OCI-LY3 (cell line): ENCODE data around the gene CACNA2D3.

ENCODE experiments used
- H2AFZ ChIP-seq: fragments of 200-600, 300-600 bp; shearing (Covaris generic); 2 replicates; pipeline ENCODE4 v1.6.0; 2014; ENCODE audit warnings: antibody characterized with exemption, low read depth, low read length
- H3K27ac ChIP-seq: fragments of 200-600, 300-600 bp; sonication (generic); 2 replicates; pipeline ENCODE4 v1.5.1; 2014; ENCODE audit warnings: mild to moderate bottlenecking, low read length, moderate library complexity, mixed read lengths
- H3K27me3 ChIP-seq: fragments of 200-600, 300-600 bp; sonication (generic); 2 replicates; pipeline ENCODE4 v1.6.1; 2014; ENCODE audit warnings: low read depth, low read length, mixed read lengths
- H3K36me3 ChIP-seq: fragments of 200-600, 300-600 bp; sonication (generic); replicated peaks from 2 replicates; pipeline ENCODE3; 2014; ENCODE audit warnings: low read depth, low read length, mixed read lengths
- H3K4me1 ChIP-seq: fragments of 300-600, 200-600 bp; sonication (generic); 2 replicates; pipeline ENCODE4 v1.6.1; 2014; ENCODE audit warnings: low read length, mixed read lengths
- H3K4me2 ChIP-seq: fragments of 200-600, 300-600 bp; sonication (generic); 2 replicates; pipeline ENCODE4 v1.6.1; 2014; ENCODE audit warnings: low read length, mixed read lengths
- H3K4me3 ChIP-seq: fragments of 300-600, 200-600 bp; sonication (generic); 2 replicates; pipeline ENCODE4 v1.5.1; 2014; ENCODE audit warnings: antibody characterized with exemption, mild to moderate bottlenecking, low read length, moderate library complexity
- H3K79me2 ChIP-seq: fragments of 300-600, 200-600 bp; shearing (Covaris generic); 2 replicates; pipeline ENCODE4 v1.6.1; 2014; ENCODE audit warnings: mild to moderate bottlenecking, low read length, mixed read lengths
- H3K9ac ChIP-seq: fragments of 300-600, 200-600 bp; shearing (Covaris generic); 2 replicates; pipeline ENCODE4 v1.6.0; 2014; ENCODE audit warnings: mild to moderate bottlenecking, low read length, moderate library complexity
- H3K9me3 ChIP-seq: fragments of 200-600, 300-600 bp; shearing (Covaris generic); 2 replicates; pipeline ENCODE4 v1.6.1; 2014; ENCODE audit warnings: low read length, mixed read lengths; ENCODE audit not compliant: insufficient read depth
- H4K20me1 ChIP-seq: fragments of 200-600, 300-600 bp; sonication (generic); 2 replicates; pipeline ENCODE4 v1.6.1; 2016; ENCODE audit warnings: low read length, mixed read lengths; ENCODE audit not compliant: insufficient read depth
- EZH2phosphoT487 ChIP-seq: fragments of 200-600 bp; shearing (Covaris generic); IDR thresholded peaks from 2 replicates; pipeline ENCODE4 v1.6.1; 2018; ENCODE audit warnings: antibody characterized with exemption, mixed run types, low read depth
- TF ChIP-seq, protein P1 (sequence below): fragments of 200-600, 300-600 bp; sonication (generic); IDR thresholded peaks from 2 replicates; pipeline ENCODE4 v1.5.1; 2014; ENCODE audit warnings: antibody characterized with exemption, low read length, low read depth

Gene CACNA2D3

DNA sequence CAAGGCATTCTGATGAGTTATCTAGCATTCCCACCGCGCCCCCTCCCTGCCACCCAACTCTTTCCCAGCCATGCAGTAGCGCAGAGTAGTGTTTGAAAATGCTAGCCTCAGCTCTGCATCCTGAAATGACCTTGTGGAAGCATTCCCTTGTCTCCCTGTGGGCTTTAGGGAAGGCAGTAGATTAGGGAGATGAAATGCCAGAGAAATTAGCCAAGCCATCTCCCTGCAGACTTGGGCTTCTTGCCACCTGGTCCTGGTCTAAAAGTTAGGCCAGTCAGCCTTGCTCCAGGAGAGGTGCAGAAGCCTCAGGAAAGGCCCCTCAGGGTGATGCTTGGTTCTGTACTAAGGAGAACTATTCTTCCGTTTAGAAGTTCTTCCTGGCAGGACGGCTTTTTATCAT, 231.2 kb downstream of the CACNA2D3 start:
- no peaks in the 10 kb centered on the region for H3K79me2 ChIP-seq
- no peak overlapping the region for H2AFZ ChIP-seq
- H3K4me2 ChIP-seq: no peak overlapping the region
- no peaks in the 10 kb centered on the region for H4K20me1 ChIP-seq
- no peak for TF ChIP-seq EZH2phosphoT487
- no peak overlapping the region for H3K4me3 ChIP-seq
- H3K9ac ChIP-seq: no peak overlapping the region
- no peaks in the 10 kb centered on the region for H3K36me3 ChIP-seq
- peaks cover 13% of the 10 kb centered on the region; the same call in 1 of the 2 replicates for H3K27me3 ChIP-seq
- H3K4me1 ChIP-seq: no peaks in the 10 kb centered on the region
- H3K9me3 ChIP-seq: no peaks in the 10 kb centered on the region
- no peak overlapping the region for H3K27ac ChIP-seq

DNA sequence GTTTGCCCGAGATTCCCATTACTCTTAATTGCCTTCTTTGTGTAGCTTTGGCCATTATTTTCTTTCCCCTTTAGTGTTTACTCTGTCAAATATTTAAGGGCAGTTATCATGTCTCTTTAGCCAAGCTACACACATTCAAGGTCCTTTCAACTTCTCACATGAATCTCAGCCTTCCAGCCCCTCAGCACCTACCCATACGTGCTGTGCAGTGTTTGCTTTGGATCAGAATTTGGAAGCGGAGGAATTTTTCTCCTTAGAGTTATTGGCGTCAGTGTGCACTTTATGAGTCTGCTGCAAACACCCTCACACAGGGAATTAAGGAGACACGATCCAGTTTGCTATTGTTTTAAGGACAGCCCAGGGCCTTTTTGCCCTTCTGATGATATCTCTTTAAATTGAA, 231.6 kb downstream of the CACNA2D3 start:
- H3K9me3 ChIP-seq: no peaks in the 10 kb centered on the region
- no peaks in the 10 kb centered on the region for H3K4me1 ChIP-seq
- no peak overlapping the region for H3K4me3 ChIP-seq
- H3K4me2 ChIP-seq: no peak overlapping the region
- H2AFZ ChIP-seq: no peak overlapping the region
- TF ChIP-seq, protein P1, sequence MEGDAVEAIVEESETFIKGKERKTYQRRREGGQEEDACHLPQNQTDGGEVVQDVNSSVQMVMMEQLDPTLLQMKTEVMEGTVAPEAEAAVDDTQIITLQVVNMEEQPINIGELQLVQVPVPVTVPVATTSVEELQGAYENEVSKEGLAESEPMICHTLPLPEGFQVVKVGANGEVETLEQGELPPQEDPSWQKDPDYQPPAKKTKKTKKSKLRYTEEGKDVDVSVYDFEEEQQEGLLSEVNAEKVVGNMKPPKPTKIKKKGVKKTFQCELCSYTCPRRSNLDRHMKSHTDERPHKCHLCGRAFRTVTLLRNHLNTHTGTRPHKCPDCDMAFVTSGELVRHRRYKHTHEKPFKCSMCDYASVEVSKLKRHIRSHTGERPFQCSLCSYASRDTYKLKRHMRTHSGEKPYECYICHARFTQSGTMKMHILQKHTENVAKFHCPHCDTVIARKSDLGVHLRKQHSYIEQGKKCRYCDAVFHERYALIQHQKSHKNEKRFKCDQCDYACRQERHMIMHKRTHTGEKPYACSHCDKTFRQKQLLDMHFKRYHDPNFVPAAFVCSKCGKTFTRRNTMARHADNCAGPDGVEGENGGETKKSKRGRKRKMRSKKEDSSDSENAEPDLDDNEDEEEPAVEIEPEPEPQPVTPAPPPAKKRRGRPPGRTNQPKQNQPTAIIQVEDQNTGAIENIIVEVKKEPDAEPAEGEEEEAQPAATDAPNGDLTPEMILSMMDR: no peak
- TF ChIP-seq EZH2phosphoT487: no peak
- H3K27ac ChIP-seq: no peak overlapping the region
- peaks cover 13% of the 10 kb centered on the region; the same call in 1 of the 2 replicates for H3K27me3 ChIP-seq
- H3K36me3 ChIP-seq: no peaks in the 10 kb centered on the region
- no peaks in the 10 kb centered on the region for H3K79me2 ChIP-seq
- no peak overlapping the region for H3K9ac ChIP-seq
- no peaks in the 10 kb centered on the region for H4K20me1 ChIP-seq

DNA sequence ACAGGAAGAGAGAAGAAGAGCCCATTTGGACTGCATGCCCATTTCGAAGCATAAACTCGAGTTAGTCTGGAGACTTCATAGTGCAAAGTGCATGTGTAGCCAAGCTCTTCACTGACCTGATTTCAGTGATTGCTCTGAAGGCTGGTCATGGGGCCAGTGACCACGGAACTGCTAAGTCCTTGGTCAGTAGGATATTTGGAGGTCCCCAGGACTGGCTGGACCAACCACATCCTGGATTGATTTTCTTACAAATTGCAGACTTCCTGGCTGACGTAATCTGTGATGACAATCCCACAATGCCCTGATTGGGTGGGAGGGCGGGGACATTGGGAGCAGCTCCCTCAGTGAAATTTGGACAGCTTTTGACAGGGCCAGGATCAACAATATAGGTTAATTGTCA, 233.4 kb downstream of the CACNA2D3 start:
- no peak overlapping the region for H2AFZ ChIP-seq
- no peak overlapping the region for H3K4me3 ChIP-seq
- peaks cover 13% of the 10 kb centered on the region; the same call in 1 of the 2 replicates for H3K27me3 ChIP-seq
- H3K4me1 ChIP-seq: no peaks in the 10 kb centered on the region
- no peak overlapping the region for H3K27ac ChIP-seq
- no peak for TF ChIP-seq EZH2phosphoT487
- TF ChIP-seq, protein P1: no peak
- H3K4me2 ChIP-seq: no peak overlapping the region
- no peaks in the 10 kb centered on the region for H4K20me1 ChIP-seq
- no peaks in the 10 kb centered on the region for H3K79me2 ChIP-seq
- no peaks in the 10 kb centered on the region for H3K36me3 ChIP-seq
- H3K9ac ChIP-seq: no peak overlapping the region
- no peaks in the 10 kb centered on the region for H3K9me3 ChIP-seq

DNA sequence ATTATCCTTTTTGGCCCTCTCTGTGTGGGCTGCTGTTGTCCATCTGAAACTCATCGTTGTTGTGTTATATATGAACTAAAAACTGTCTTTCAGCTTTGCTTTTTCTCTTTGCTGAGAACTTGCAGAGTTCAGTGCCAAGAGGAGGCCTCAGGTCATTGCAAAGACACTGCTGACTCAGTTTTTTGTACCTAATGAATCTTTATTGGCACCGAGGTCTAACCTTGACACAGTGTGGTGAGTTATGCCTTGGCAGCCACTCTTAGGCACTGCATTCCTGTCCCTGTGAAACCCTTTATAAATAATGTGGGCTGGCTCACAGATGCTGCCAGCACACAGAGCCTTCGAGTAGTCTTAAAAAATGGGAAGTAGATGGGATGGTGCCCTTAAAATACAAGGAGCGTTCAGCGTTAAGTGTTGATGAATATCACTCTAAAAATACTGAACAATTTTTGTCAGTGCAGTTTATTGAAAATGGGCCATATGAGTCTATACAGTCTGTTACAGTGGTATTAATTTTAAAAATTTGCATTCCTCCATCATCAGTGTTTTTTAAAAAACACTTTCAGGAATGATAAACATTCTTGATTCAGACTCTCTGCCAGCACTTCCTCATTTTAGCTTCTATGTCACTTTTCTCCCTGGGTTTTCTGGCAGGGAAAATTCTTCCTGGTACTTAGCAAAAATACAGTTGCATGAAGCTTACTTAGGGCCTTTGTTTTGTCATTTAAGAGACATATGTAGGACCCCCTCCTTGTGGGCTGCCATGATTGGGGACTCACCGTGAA, 234.1 kb downstream of the CACNA2D3 start:
- no peak overlapping the region for H3K27ac ChIP-seq
- no peaks in the 10 kb centered on the region for H3K9me3 ChIP-seq
- no peak overlapping the region for H2AFZ ChIP-seq
- H3K4me1 ChIP-seq: no peaks in the 10 kb centered on the region
- H4K20me1 ChIP-seq: no peaks in the 10 kb centered on the region
- H3K9ac ChIP-seq: no peak overlapping the region
- H3K27me3 ChIP-seq: peaks cover 13% of the 10 kb centered on the region; the same call in 1 of the 2 replicates
- H3K79me2 ChIP-seq: no peaks in the 10 kb centered on the region
- no peak overlapping the region for H3K4me3 ChIP-seq
- no peak overlapping the region for H3K4me2 ChIP-seq
- no peaks in the 10 kb centered on the region for H3K36me3 ChIP-seq
- TF ChIP-seq, protein P1: no peak
- no peak for TF ChIP-seq EZH2phosphoT487
